HL-60 (cell line): ENCODE results near the gene HACD2.

Experiments used
- DNase-seq, 2 experiments: peaks; one replicate each; pipeline ENCODE4 v3.0.0-alpha.2; 2010 to 2020; ENCODE audit warnings: low read depth in 1 of 2, low spot score in 1 of 2
- H3K27ac ChIP-seq: fragments of 250-450 bp; sonication (Bioruptor Pico); replicated peaks from 2 replicates; pipeline ENCODE4 v1.5.1; 2020; ENCODE audit warnings: mild to moderate bottlenecking, moderate library complexity
- H3K27me3 ChIP-seq: fragments of 250-450 bp; sonication (Bioruptor Pico); 2 replicates; pipeline ENCODE4 v1.5.1; 2021; ENCODE audit warnings: mild to moderate bottlenecking, moderate library complexity; ENCODE audit not compliant: insufficient read depth, poor library complexity, severe bottlenecking
- H3K4me3 ChIP-seq: replicated peaks from 2 replicates; pipeline ENCODE4 v1.5.1; 2011; ENCODE audit warnings: mild to moderate bottlenecking, control low read depth, low read length; ENCODE audit not compliant: insufficient read depth
- GABPA ChIP-seq: IDR thresholded peaks from 2 replicates; pipeline ENCODE4 v1.6.1; 2012; ENCODE audit warnings: low read depth
- POLR2AphosphoS5 ChIP-seq: IDR thresholded peaks from 2 replicates; pipeline ENCODE4 v1.6.1; 2012; ENCODE audit warnings: low read depth
- REST ChIP-seq: IDR thresholded peaks from 2 replicates; pipeline ENCODE4 v1.6.1; 2012; ENCODE audit warnings: low read depth; ENCODE audit not compliant: insufficient replicate concordance
- SPI1 ChIP-seq: IDR thresholded peaks from 2 replicates; pipeline ENCODE4 v1.6.1; 2012; ENCODE audit warnings: low read depth, mild to moderate bottlenecking, borderline replicate concordance
- TF ChIP-seq, protein P1 (sequence below): IDR thresholded peaks from one replicate; pipeline ENCODE4 v1.5.1; 2011; ENCODE audit warnings: low read length, control low read depth, inconsistent platforms; ENCODE audit not compliant: insufficient read depth

HACD2 gene

GRCh38 chr3:123561188-123561587 is 23.7 kb downstream of the HACD2 start:
- TF ChIP-seq GABPA (no peak), POLR2AphosphoS5 (no peak), SPI1 (no peak), REST (no peak)
- TF ChIP-seq, protein P1, sequence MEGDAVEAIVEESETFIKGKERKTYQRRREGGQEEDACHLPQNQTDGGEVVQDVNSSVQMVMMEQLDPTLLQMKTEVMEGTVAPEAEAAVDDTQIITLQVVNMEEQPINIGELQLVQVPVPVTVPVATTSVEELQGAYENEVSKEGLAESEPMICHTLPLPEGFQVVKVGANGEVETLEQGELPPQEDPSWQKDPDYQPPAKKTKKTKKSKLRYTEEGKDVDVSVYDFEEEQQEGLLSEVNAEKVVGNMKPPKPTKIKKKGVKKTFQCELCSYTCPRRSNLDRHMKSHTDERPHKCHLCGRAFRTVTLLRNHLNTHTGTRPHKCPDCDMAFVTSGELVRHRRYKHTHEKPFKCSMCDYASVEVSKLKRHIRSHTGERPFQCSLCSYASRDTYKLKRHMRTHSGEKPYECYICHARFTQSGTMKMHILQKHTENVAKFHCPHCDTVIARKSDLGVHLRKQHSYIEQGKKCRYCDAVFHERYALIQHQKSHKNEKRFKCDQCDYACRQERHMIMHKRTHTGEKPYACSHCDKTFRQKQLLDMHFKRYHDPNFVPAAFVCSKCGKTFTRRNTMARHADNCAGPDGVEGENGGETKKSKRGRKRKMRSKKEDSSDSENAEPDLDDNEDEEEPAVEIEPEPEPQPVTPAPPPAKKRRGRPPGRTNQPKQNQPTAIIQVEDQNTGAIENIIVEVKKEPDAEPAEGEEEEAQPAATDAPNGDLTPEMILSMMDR, result no peak
- DNase-seq, result no peak
- no peak overlapping the region for H3K4me3 ChIP-seq
- no peak overlapping the region for H3K27ac ChIP-seq
- H3K27me3 ChIP-seq, result no peaks in the 10 kb centered on the region

GRCh38 chr3:123559040-123559861 is 25.6 kb downstream of the HACD2 start:
- TF ChIP-seq REST, result no peak
- TF ChIP-seq, protein P1, result peak; percentile 41
- Histone ChIP-seq H3K27me3 (no peaks in the 10 kb centered on the region), H3K4me3 (no peak overlapping the region), H3K27ac (no peak overlapping the region)
- DNase-seq, result peak; percentile 14 to 19

DNA sequence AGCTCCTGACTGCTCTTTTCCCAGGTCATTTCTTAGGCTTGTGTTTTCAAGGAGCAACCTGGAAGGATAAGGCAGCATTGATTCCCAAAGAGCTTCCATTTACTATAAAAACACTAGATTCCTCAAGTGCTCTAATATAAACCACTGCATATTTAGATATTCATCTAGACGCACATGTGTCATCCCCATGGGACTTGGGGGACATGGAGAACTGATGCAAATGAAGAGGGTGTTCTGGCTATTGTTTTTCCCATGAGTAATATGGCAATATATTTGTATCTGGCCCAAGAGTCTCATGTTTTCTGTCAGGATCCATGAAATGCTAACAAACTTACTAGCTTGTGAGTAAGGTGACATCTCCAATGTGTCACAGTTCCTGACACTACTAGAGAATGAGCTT is 31.3 kb downstream of the HACD2 start:
- Histone ChIP-seq H3K4me3 (no peak overlapping the region), H3K27ac (no peak overlapping the region), H3K27me3 (no peaks in the 10 kb centered on the region)
- TF ChIP-seq GABPA (no peak), REST (no peak), SPI1 (no peak), POLR2AphosphoS5 (no peak)
- TF ChIP-seq, protein P1, result no peak
- DNase-seq, result no peak
